ENCODE results near the gene SLFN5. TPM values are rescaled to one million over a fixed set of nuclear protein-coding genes. Genes with fewer than 3 reads are reported as not detected.

Gene SLFN5
- total and polyA plus RNA-seq, 2 of the 4 experiments (the other 2 are of a cell fraction) = 13.0 to 48.9 TPM

DNA sequence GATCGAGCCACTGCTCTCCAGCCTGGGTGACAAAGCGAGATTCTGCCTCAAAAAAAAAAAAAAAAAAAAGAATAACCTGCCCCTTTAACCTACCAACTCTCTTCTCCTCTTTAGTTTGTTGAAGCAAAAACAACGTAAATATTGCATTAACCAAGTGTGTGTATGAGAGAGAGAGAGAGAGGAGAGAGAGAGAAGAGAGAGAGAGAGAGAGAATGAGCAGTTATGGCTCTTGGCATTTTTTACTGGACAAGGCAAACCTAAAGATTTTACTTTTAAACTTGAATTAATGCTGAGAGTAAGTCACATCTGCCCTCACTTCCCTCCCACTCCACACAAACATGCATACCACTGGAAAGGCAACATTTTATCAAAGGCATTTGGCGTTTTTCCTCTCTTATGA, 3.0 kb upstream of the SLFN5 start:
- Histone ChIP-seq H2BK20ac (ENCODE audit: low read depth, low read length) (no peak overlapping the region), H2AK9ac (replicated peaks; ENCODE audit: low read depth, low read length, poor library complexity) (no peak overlapping the region), H3K9me1 (ENCODE audit: insufficient read depth, low read length) (peaks cover 4% of the 10 kb centered on the region; the same call in 1 of the 2 replicates), H3K36me3 (ENCODE audit: control insufficient read depth, insufficient read depth, low read length) (no peaks in the 10 kb centered on the region), H3K4me1 (ENCODE audit: control insufficient read depth, insufficient read depth, low read length) (peaks cover 5% of the 10 kb centered on the region), H2BK5ac (ENCODE audit: low read depth, low read length, poor library complexity, severe bottlenecking) (no peak overlapping the region), H2BK120ac (ENCODE audit: low read depth, low read length) (no peak overlapping the region), H4K91ac (ENCODE audit: insufficient read depth, low read depth, low read length) (no peak overlapping the region), H4K20me1 (ENCODE audit: insufficient read depth, low read length) (peaks cover 2% of the 10 kb centered on the region), H3K23ac (ENCODE audit: low read depth, low read length) (no peak overlapping the region), H3K27me3 (ENCODE audit: control insufficient read depth, insufficient read depth, low read length) (no peaks in the 10 kb centered on the region), H3K79me1 (ENCODE audit: low read depth in 1 of 2, low read length in 2 of 2) (peaks cover 5 to 22% of the 10 kb centered on the region in 2 experiments; a peak in 3 of 4 replicates), H3K4me3 (ENCODE audit: insufficient read depth, low read depth, low read length) (no peak overlapping the region), H2BK15ac (ENCODE audit: low read depth, low read length) (no peak overlapping the region), H2AFZ (replicated peaks; ENCODE audit: low read length, poor library complexity) (no peak overlapping the region), H3K18ac (ENCODE audit: low read depth, low read length) (no peak overlapping the region), H4K5ac (ENCODE audit: low read depth, low read length) (no peak overlapping the region), H3K4me2 (ENCODE audit: low read depth, low read length) (no peak overlapping the region), H3K9me3 (ENCODE audit: control insufficient read depth, insufficient read depth, low read length) (no peaks in the 10 kb centered on the region; the same call in 1 of the 2 replicates), H3K27ac (ENCODE audit: insufficient read depth, low read length) (no peak overlapping the region), H3K56ac (ENCODE audit: extremely low read depth, insufficient read depth, low read length) (no peak overlapping the region), H2AK5ac (ENCODE audit: low read depth, low read length) (no peak overlapping the region), H4K8ac (ENCODE audit: low read depth in 2 of 2, low read length in 2 of 2) (no peak overlapping the region), H3K14ac (replicated peaks; ENCODE audit: low read depth, low read length) (no peak overlapping the region), H3K9ac (ENCODE audit: low read depth, low read length) (no peak overlapping the region), H3K4ac (ENCODE audit: low read depth, low read length) (no peak overlapping the region)
- no CpG with 5 or more reads among the region's 4 CpGs for WGBS, 2 experiments (ENCODE audit: extremely low coverage in 2 of 2, insufficient read length in 1 of 2)
- BruUV-seq (replicated peaks) = no TSS peak
- ATAC-seq (ENCODE audit: low read depth) = no peak
- POLR2A ChIA-PET (ENCODE audit: unreplicated experiment) = no interaction called here
- peak; percentile 21 for DNase-seq
- in situ Hi-C loops (cut with MboI; ENCODE audit: low sequenced_read_pairs) (no loop called here), intact Hi-C loops (cut with micrococcal nuclease) (loop anchor here (5.0 to 10.0 kb wide), 3 partner anchors 68 to 505 kb away; partner anchors contain the start of gene SLFN11), dilution Hi-C loops (cut with HindIII; ENCODE audit: low sequenced_read_pairs, unreplicated experiment) (no loop called here)
- TF ChIP-seq CHD1 (IDR thresholded peaks at IDR 0.05; ENCODE audit: low read depth, low read length) (no peak), NFE2L2 (IDR thresholded peaks at IDR 0.05; ENCODE audit: low read depth, low read length) (no peak), BHLHE40 (IDR thresholded peaks at IDR 0.05; ENCODE audit: low read depth, low read length) (no peak), MAFK (IDR thresholded peaks at IDR 0.05; ENCODE audit: low read depth, low read length) (no peak)
- CTCF ChIA-PET = interaction anchor here (0.6 to 0.7 kb wide), 2 partner anchors 98 to 295 kb away, joined by 3 to 4 read pairs; partner anchors contain the start of gene NLE1
